A549 (cell line): ENCODE measurements around the gene ADGRG3. TPM values are rescaled to one million over a fixed set of nuclear protein-coding genes. Genes with fewer than 3 reads are reported as not detected.

ENCODE experiments used
- ATAC-seq, 2 experiments: fragments of 200-7000 bp in 1 of 2; fragments of >200 bp in 1 of 2; cut with Nextera tagmentation in 1 of 2; cut with Tn5 transposase in 1 of 2; 3 replicates each; pipeline versions ENCODE4 v1.8.0 to v1.9.1; 2018 to 2020; ENCODE audit warnings: mild to moderate bottlenecking in 1 of 2, moderate library complexity in 1 of 2
- CTCF ChIA-PET: fragments of 300-600 bp; sonication (Branson Sonifier 250); formaldehyde crosslinking; extraction: SDS; loops from one replicate; lab custom pipeline; 2021; ENCODE audit warnings: antibody characterized with exemption, inconsistent platforms; lab: Yijun Ruan, JAX
- POLR2A ChIA-PET: fragments of 350-600 bp; formaldehyde crosslinking; extraction: SDS; loops from one replicate; lab custom pipeline; 2021; ENCODE audit warnings: antibody characterized with exemption, inconsistent platforms; lab: Yijun Ruan, JAX
- DNase-seq, 2 experiments: peaks; one replicate each; pipeline versions ENCODE4 v3.0.0 to v3.0.0-alpha.2; 2011 to 2016; ENCODE audit warnings: low read depth in 1 of 2, low spot score in 1 of 2
- FAIRE-seq: peaks from 2 replicates; lab custom pipeline; 2011; peaks lifted over from hg19 to GRCh38; lab: Jason Lieb, UNC
- H3K27ac ChIP-seq, 2 experiments: fragments of >200 bp; sonication (Bioruptor Twin); formaldehyde crosslinking; 3 replicates each; pipeline ENCODE4 v1.5.1; 2016 to 2017
- H3K4me1 ChIP-seq: fragments of >200 bp; sonication (Bioruptor Twin); formaldehyde crosslinking; 3 replicates; pipeline ENCODE4 v1.6.1; 2016
- H3K4me2 ChIP-seq: fragments of >200 bp; sonication (Bioruptor Twin); formaldehyde crosslinking; 3 replicates; pipeline ENCODE4 v1.6.1; 2016
- H3K4me3 ChIP-seq: fragments of >200 bp; sonication (Bioruptor Twin); formaldehyde crosslinking; 3 replicates; pipeline ENCODE4 v1.5.1; 2016
- H3K9me3 ChIP-seq: fragments of >200 bp; sonication (Bioruptor Twin); formaldehyde crosslinking; 3 replicates; pipeline ENCODE4 v1.6.1; 2016
- CEBPB ChIP-seq, 2 experiments: fragments of >200 bp in 1 of 2; sonication (Bioruptor Twin) in 1 of 2; formaldehyde crosslinking in 1 of 2; IDR thresholded peaks; 2 replicates each; pipeline ENCODE4 v1.6.1; 2012 to 2016
- E2F6 ChIP-seq: IDR thresholded peaks from 2 replicates; pipeline ENCODE4 v1.6.1; 2012; ENCODE audit warnings: low read depth, borderline replicate concordance
- FOSL2 ChIP-seq, 2 experiments: fragments of 450-650 bp in 1 of 2; fragments of >200 bp in 1 of 2; sonication (Bioruptor Twin) in 1 of 2; formaldehyde crosslinking; IDR thresholded peaks; 2 replicates each; pipeline versions ENCODE4 v1.5.0 to v1.6.1; 2016 to 2020; ENCODE audit warnings: mild to moderate bottlenecking in 1 of 2, moderate library complexity in 1 of 2
- HES2 ChIP-seq: fragments of >200 bp; sonication (Bioruptor Twin); formaldehyde crosslinking; IDR thresholded peaks from 2 replicates; pipeline ENCODE4 v1.6.1; 2016
- HEYL ChIP-seq: fragments of 250-450 bp; sonication (Bioruptor Pico); IDR thresholded peaks from 2 replicates; pipeline ENCODE4 v1.8.0; 2021; ENCODE audit warnings: mild to moderate bottlenecking, moderate library complexity
- KDM5A ChIP-seq: fragments of 200-600 bp; sonication (generic); IDR thresholded peaks from 2 replicates; pipeline ENCODE4 v1.6.1; 2016; ENCODE audit warnings: antibody characterized with exemption, mild to moderate bottlenecking
- MAX ChIP-seq: IDR thresholded peaks from 2 replicates; pipeline ENCODE4 v1.6.1; 2012
- MYC ChIP-seq: IDR thresholded peaks from 2 replicates; pipeline ENCODE4 v1.6.1; 2012; ENCODE audit warnings: mild to moderate bottlenecking, inconsistent platforms, low read length, improper control_type of control experiment, borderline replicate concordance
- POLR2AphosphoS2 ChIP-seq: conservative IDR thresholded peaks from 2 replicates; pipeline ENCODE4 v1.6.1; 2012; ENCODE audit warnings: low read length, improper control_type of control experiment, inconsistent platforms
- RFX5 ChIP-seq: fragments of 450-650 bp; IDR thresholded peaks from 2 replicates; pipeline ENCODE4 v1.7.1; 2014; ENCODE audit warnings: antibody characterized with exemption, mild to moderate bottlenecking, moderate library complexity
- ZFP36 ChIP-seq: fragments of 450-650 bp; IDR thresholded peaks from 2 replicates; pipeline ENCODE4 v1.6.1; 2014; ENCODE audit warnings: borderline replicate concordance; ENCODE audit not compliant: partially characterized antibody
- WGBS: methylation state at CpG from one replicate; pipeline ENCODE4 v1.1.6; 2017; ENCODE audit errors: missing lambda C conversion rate; 5-methylcytosine and 5-hydroxymethylcytosine counted together
- polyA plus RNA-seq, 4 experiments: library from polyadenylated mRNA; depleted of rRNA in 3 of 4; stranded (reverse); fragments of >200 nt; fragmentation: RNase III in 1 of 4; extraction: RNeasy Plus Mini Kit Qiagen cat#74134 plus additional on column Dnase treatment in 1 of 4; gene quantifications; 2 replicates in 3 of 4; 3 replicates in 1 of 4; pipeline ENCODE4 v1.2.3, GENCODE V29; 2011 to 2017

Gene ADGRG3
- polyA plus RNA-seq, 2 of the 4 experiments (the other 2 are of a cell fraction): 0.25 to 0.45 TPM

- no peak overlapping the region for H3K4me3 ChIP-seq
- CTCF ChIA-PET: interaction anchor here (0.9 to 2.5 kb wide), 6 partner anchors 12 to 153 kb away, joined by 3 to 14 read pairs (median 5); no protein-coding TSS in a partner anchor
- H3K4me2 ChIP-seq: no peak overlapping the region
- TF ChIP-seq HEYL (no peak), KDM5A (no peak), ZFP36 (peak; percentile 72), MAX (no peak)
- TF ChIP-seq, all 56 proteins: peak for 1
- ATAC-seq (no peak), FAIRE-seq (no peak), DNase-seq (no peak)
- H3K9me3 ChIP-seq: no peaks in the 10 kb centered on the region
- peak overlapping the region in 1 of 2 experiments; percentile 33; a peak in 2 of 6 replicates for H3K27ac ChIP-seq
- H3K4me1 ChIP-seq: peaks cover 31% of the 10 kb centered on the region
- 80% methylated on average over 2 of the region's 2 CpGs for WGBS
- POLR2A ChIA-PET: no interaction called here
Observed at GRCh38 chr16:57672824-57673223, 4.7 kb downstream of the ADGRG3 start.

GRCh38 chr16:57675741-57676551 is 7.8 kb downstream of the ADGRG3 start:
- peak overlapping the region; percentile 55 to 76 for H3K27ac ChIP-seq
- peak in 1 of 2 experiments; percentile 66 for DNase-seq
- H3K4me3 ChIP-seq: no peak overlapping the region
- CTCF ChIA-PET: interaction anchor here (0.7 to 3.1 kb wide), 7 partner anchors 10 to 345 kb away, joined by 3 to 17 read pairs (median 3); no protein-coding TSS in a partner anchor
- ATAC-seq: peak; percentile 51 to 66; a peak in 5 of 6 replicates
- H3K4me2 ChIP-seq: peak overlapping the region; percentile 57
- peaks cover 35% of the 10 kb centered on the region for H3K4me1 ChIP-seq
- no peak for FAIRE-seq
- POLR2A ChIA-PET: no interaction called here
- TF ChIP-seq E2F6 (0 out of 2 replicates have a peak, but pooled peaks have one; percentile 24), FOSL2 (IDR thresholded peaks at IDR 0.05) (no peak), FOSL2 (CRISPR knock-in tag; IDR thresholded peaks at IDR 0.05) (0 out of 2 replicates have a peak, but pooled peaks have one; percentile 12), HEYL (no peak), CEBPB (IDR thresholded peaks at IDR 0.05) (peak; percentile 58 to 70; a peak in 3 of 4 replicates)
- no peaks in the 10 kb centered on the region for H3K9me3 ChIP-seq
- 51% methylated on average over 12 of the region's 12 CpGs for WGBS

GRCh38 chr16:57676553-57677085 is 8.5 kb downstream of the ADGRG3 start:
- peak overlapping the region; percentile 55 to 76 for H3K27ac ChIP-seq
- H3K9me3 ChIP-seq: no peaks in the 10 kb centered on the region
- POLR2A ChIA-PET: interaction anchor here (0.5 kb wide), 1 partner anchor 333 kb away, joined by 3 read pairs; no protein-coding TSS in a partner anchor
- CTCF ChIA-PET: interaction anchor here (1.1 to 3.1 kb wide), 8 partner anchors 9 to 157 kb away, joined by 3 to 17 read pairs (median 4); partner anchors contain the start of gene ADGRG3
- peaks cover 35% of the 10 kb centered on the region for H3K4me1 ChIP-seq
- DNase-seq: peak in 1 of 2 experiments; percentile 62
- no peak for FAIRE-seq
- peak overlapping the region; percentile 57 for H3K4me2 ChIP-seq
- WGBS: 47% methylated on average over 4 of the region's 4 CpGs
- TF ChIP-seq HES2: no peak
- no peak for TF ChIP-seq E2F6
- TF ChIP-seq RFX5: no peak
- TF ChIP-seq, all 56 proteins: peak for 0
- peak; percentile 17 to 76; a peak in 4 of 6 replicates for ATAC-seq
- H3K4me3 ChIP-seq: no peak overlapping the region

- H3K9me3 ChIP-seq: no peaks in the 10 kb centered on the region
- ATAC-seq (peak; percentile 66 to 70), FAIRE-seq (no peak), DNase-seq (peak; percentile 29 to 56)
- H3K4me3 ChIP-seq: no peak overlapping the region
- WGBS: 49% methylated on average over 14 of the region's 14 CpGs
- CTCF ChIA-PET: interaction anchor here (0.6 to 3.1 kb wide), 8 partner anchors 10 to 219 kb away, joined by 3 to 17 read pairs (median 4); partner anchors contain the start of gene ADGRG3
- POLR2A ChIA-PET: no interaction called here
- H3K4me1 ChIP-seq: peaks cover 35% of the 10 kb centered on the region
- TF ChIP-seq MAX: peak; percentile 33; the same call in 1 of the 2 replicates
- TF ChIP-seq MYC: 0 out of 2 replicates have a peak, but pooled peaks have one; percentile 28
- 0 out of 4 replicates have a peak, but pooled peaks have one; percentile 5 to 20 for TF ChIP-seq CEBPB (IDR thresholded peaks at IDR 0.05)
- TF ChIP-seq POLR2AphosphoS2: no peak
- no peak for TF ChIP-seq FOSL2 (IDR thresholded peaks at IDR 0.05)
- TF ChIP-seq FOSL2 (CRISPR knock-in tag; IDR thresholded peaks at IDR 0.05): 0 out of 2 replicates have a peak, but pooled peaks have one; percentile 6
- peak overlapping the region; percentile 57 for H3K4me2 ChIP-seq
- peak overlapping the region; percentile 55 to 76 for H3K27ac ChIP-seq
Observed at GRCh38 chr16:57677622-57678369, 9.7 kb downstream of the ADGRG3 start.
